Smooth muscle cell (in vitro differentiated cells): Measurements from ENCODE around the gene DDC. TPM values are rescaled to one million over a fixed set of nuclear protein-coding genes. Genes with fewer than 3 reads are reported as not detected.
A peak's percentile ranks its signal among the peaks of the same experiment; 100 is the strongest.

Experiments used
- DNase-seq: peaks from one replicate; lab custom pipeline; 2025; ENCODE audit not compliant: unreplicated experiment; lab: John Stamatoyannopoulos, UW
- H2AFZ ChIP-seq: fragments of 200-600 bp; sonication (generic); 2 replicates; pipeline ENCODE4 v1.6.0; 2016; ENCODE audit warnings: antibody characterized with exemption, low read depth, mild to moderate bottlenecking
- H3F3A ChIP-seq: fragments of 200-600 bp; sonication (generic); 2 replicates; pipeline ENCODE4 v1.6.0; 2017; ENCODE audit warnings: antibody characterized with exemption, low read depth
- H3K27ac ChIP-seq: fragments of 200-600 bp; sonication (generic); 2 replicates; pipeline ENCODE4 v1.5.1; 2016; ENCODE audit warnings: low read depth, mild to moderate bottlenecking
- H3K27me3 ChIP-seq: fragments of 200-600 bp; sonication (generic); 2 replicates; pipeline ENCODE4 v1.6.1; 2016; ENCODE audit warnings: low read depth, mild to moderate bottlenecking
- H3K36me3 ChIP-seq: fragments of 200-600 bp; sonication (generic); 2 replicates; pipeline ENCODE4 v1.5.1; 2016; ENCODE audit warnings: low read depth
- H3K4me1 ChIP-seq: fragments of 200-600 bp; sonication (generic); 2 replicates; pipeline ENCODE4 v1.5.1; 2016; ENCODE audit warnings: low read depth
- H3K4me2 ChIP-seq: fragments of 200-600 bp; sonication (generic); 2 replicates; pipeline ENCODE4 v1.6.0; 2016; ENCODE audit warnings: mild to moderate bottlenecking
- H3K4me3 ChIP-seq: fragments of 200-600 bp; sonication (generic); 2 replicates; pipeline ENCODE4 v1.5.1; 2016; ENCODE audit warnings: mild to moderate bottlenecking
- H3K79me2 ChIP-seq: fragments of 200-600 bp; sonication (generic); 2 replicates; pipeline ENCODE4 v1.6.0; 2016; ENCODE audit warnings: low read depth, mild to moderate bottlenecking
- H3K9ac ChIP-seq: fragments of 200-600 bp; sonication (generic); 2 replicates; pipeline ENCODE4 v1.6.0; 2016; ENCODE audit warnings: low read depth
- H3K9me3 ChIP-seq: fragments of 200-600 bp; sonication (generic); replicated peaks from 2 replicates; pipeline ENCODE4 v1.5.1; 2016; ENCODE audit warnings: low read depth
- H4K20me1 ChIP-seq: fragments of 200-600 bp; sonication (generic); 2 replicates; pipeline ENCODE4 v1.6.0; 2016; ENCODE audit warnings: low read depth
- WGBS: methylation state at CpG from one replicate; pipeline ENCODE4 v1.1.7; 2016; ENCODE audit warnings: low lambda C conversion rate; 5-methylcytosine and 5-hydroxymethylcytosine counted together
- polyA plus RNA-seq: library from polyadenylated mRNA; unstranded; fragments of >200 nt; fragmentation: Nextera tagmentation; extraction: Ambion mirVana; gene quantifications from 2 replicates; pipeline ENCODE4 v1.2.1, GENCODE V29; 2016
- total RNA-seq: library from RNA; depleted of rRNA; stranded (reverse); fragments of >200 nt; gene quantifications from 2 replicates; pipeline ENCODE4 v1.2.3, GENCODE V29; 2014
- TF ChIP-seq, protein P1 (sequence below): fragments of 200-600 bp; sonication (generic); IDR thresholded peaks from 2 replicates; pipeline ENCODE4 v1.5.1; 2017; ENCODE audit warnings: borderline replicate concordance, mild to moderate bottlenecking, antibody characterized with exemption; ENCODE audit not compliant: insufficient read depth, poor library complexity, severe bottlenecking

The DDC gene
- total and polyA plus RNA-seq, 2 experiments from 2014 or later = not detected

DNA sequence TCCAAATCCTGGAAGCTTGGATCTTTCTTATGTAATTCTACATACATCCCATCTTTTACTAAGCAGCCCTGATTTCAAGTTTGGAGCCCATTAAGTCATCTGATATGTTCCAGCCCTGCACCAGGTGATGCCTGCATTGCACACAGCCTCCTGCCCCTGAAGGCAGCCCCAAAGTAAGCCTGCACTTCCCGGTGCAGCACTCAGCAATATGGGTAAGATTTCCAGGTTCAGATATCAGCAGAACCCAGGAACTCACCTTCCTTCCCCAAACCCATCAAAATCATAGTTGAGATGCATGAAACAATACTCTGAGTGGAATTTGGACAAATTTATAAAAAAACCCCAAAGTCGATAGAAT, 333 bp upstream of the DDC start:
- Histone ChIP-seq H3F3A (no peaks in the 10 kb centered on the region), H3K27ac (no peak overlapping the region), H2AFZ (no peak overlapping the region), H3K4me1 (no peaks in the 10 kb centered on the region), H3K27me3 (peaks cover 22% of the 10 kb centered on the region), H4K20me1 (no peaks in the 10 kb centered on the region), H3K36me3 (no peaks in the 10 kb centered on the region), H3K79me2 (no peaks in the 10 kb centered on the region), H3K4me3 (peak overlapping the region; percentile 13), H3K4me2 (no peak overlapping the region), H3K9me3 (no peaks in the 10 kb centered on the region), H3K9ac (no peak overlapping the region)
- DNase-seq = no peak
- 79% methylated on average over 2 of the region's 2 CpGs for WGBS
- TF ChIP-seq, protein P1, sequence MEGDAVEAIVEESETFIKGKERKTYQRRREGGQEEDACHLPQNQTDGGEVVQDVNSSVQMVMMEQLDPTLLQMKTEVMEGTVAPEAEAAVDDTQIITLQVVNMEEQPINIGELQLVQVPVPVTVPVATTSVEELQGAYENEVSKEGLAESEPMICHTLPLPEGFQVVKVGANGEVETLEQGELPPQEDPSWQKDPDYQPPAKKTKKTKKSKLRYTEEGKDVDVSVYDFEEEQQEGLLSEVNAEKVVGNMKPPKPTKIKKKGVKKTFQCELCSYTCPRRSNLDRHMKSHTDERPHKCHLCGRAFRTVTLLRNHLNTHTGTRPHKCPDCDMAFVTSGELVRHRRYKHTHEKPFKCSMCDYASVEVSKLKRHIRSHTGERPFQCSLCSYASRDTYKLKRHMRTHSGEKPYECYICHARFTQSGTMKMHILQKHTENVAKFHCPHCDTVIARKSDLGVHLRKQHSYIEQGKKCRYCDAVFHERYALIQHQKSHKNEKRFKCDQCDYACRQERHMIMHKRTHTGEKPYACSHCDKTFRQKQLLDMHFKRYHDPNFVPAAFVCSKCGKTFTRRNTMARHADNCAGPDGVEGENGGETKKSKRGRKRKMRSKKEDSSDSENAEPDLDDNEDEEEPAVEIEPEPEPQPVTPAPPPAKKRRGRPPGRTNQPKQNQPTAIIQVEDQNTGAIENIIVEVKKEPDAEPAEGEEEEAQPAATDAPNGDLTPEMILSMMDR = no peak

DNA sequence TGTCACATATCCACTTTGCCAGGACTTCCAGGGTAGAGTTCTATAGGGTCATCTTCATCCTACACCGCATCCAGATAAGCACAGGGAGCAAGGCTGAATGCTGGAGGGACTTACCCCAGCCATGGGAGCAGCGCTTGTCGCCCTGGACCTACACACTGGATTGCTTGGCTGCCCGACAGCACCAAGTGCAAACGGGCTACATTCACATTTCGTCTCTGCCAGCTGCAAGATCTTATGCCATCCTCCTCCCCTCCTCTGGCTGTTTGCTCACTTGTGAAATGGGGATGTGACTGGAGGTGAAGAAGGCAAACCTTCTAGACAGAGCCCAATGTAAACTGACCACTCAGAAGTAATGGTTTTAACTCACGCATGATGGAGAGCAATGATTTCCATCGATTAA, 1.0 kb downstream of the DDC start:
- no peak overlapping the region for H2AFZ ChIP-seq
- peak overlapping the region; percentile 20 for H3K4me3 ChIP-seq
- no peaks in the 10 kb centered on the region for H3K79me2 ChIP-seq
- no peaks in the 10 kb centered on the region for H3K4me1 ChIP-seq
- no peak overlapping the region for H3K27ac ChIP-seq
- no peaks in the 10 kb centered on the region for H3K9me3 ChIP-seq
- no peaks in the 10 kb centered on the region for H3K36me3 ChIP-seq
- TF ChIP-seq, protein P1 = no peak
- no peaks in the 10 kb centered on the region for H3F3A ChIP-seq
- no peaks in the 10 kb centered on the region for H4K20me1 ChIP-seq
- no peak overlapping the region for H3K4me2 ChIP-seq
- no peak overlapping the region for H3K9ac ChIP-seq
- H3K27me3 ChIP-seq = peaks cover 22% of the 10 kb centered on the region
- DNase-seq = no peak
- whole genome bisulfite sequencing = 96% methylated on average over 8 of the region's 8 CpGs

DNA sequence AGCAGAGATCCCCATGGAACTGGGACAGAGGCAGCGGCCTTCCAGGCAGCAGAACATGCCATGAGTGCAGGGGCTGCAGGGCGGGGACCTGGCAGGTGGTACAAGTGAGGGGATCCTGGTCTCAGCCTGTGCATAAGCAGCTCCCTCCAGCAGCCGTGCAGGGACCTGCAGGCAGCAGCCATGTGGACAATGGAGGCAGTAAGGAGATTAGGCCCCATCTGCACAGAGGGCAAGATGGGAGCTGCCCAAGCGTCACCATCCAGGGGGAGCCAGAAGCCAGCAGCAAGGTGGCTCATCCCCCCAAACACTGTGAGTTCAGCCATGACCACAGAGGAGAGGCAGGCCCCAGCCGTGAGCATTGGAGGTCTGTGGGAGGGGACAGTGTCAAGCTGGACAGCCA, 3.1 kb downstream of the DDC start:
- no peak overlapping the region for H2AFZ ChIP-seq
- no peak overlapping the region for H3K4me2 ChIP-seq
- no peak overlapping the region for H3K4me3 ChIP-seq
- peaks cover under 1% of the 10 kb centered on the region for H3K4me1 ChIP-seq
- no peak overlapping the region for H3K9ac ChIP-seq
- H3F3A ChIP-seq = no peaks in the 10 kb centered on the region
- no peaks in the 10 kb centered on the region for H3K9me3 ChIP-seq
- no peak overlapping the region for H3K27ac ChIP-seq
- H3K36me3 ChIP-seq = no peaks in the 10 kb centered on the region
- H3K79me2 ChIP-seq = no peaks in the 10 kb centered on the region
- peaks cover 24% of the 10 kb centered on the region for H3K27me3 ChIP-seq
- DNase-seq = no peak
- no peaks in the 10 kb centered on the region for H4K20me1 ChIP-seq
- 93% methylated on average over 5 of the region's 5 CpGs for WGBS
- TF ChIP-seq, protein P1 = no peak

DNA sequence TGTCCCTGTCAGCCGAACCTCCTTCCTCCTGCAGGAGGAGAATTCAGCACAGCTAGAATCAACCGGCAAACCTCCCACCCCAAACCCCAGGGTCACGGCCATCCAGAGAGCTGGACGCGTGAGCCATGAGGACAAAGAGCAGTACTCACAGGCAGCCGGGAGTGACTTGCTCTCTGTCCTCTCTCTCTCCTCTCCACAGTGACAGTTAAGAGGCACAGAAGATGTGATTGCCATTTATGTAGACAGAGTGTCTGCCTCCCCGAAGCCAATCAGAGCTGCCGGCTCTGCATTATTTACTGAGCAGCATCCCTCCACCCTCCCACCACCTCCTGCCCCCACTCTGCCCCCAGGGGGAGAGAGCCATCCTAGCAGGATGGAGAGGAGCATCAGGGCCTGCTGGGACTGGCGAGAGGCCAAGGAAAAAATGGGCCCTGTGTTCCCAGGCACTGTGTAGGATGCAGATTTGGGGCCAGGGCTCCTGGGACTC, 4.3 kb downstream of the DDC start:
- no peak overlapping the region for H3K4me3 ChIP-seq
- H3K79me2 ChIP-seq = no peaks in the 10 kb centered on the region
- no peaks in the 10 kb centered on the region for H4K20me1 ChIP-seq
- H3K9me3 ChIP-seq = no peaks in the 10 kb centered on the region
- TF ChIP-seq, protein P1 = no peak
- H3K27ac ChIP-seq = no peak overlapping the region
- H3K4me2 ChIP-seq = no peak overlapping the region
- DNase-seq = no peak
- H2AFZ ChIP-seq = no peak overlapping the region
- H3F3A ChIP-seq = no peaks in the 10 kb centered on the region
- no peak overlapping the region for H3K9ac ChIP-seq
- peaks cover 6% of the 10 kb centered on the region for H3K4me1 ChIP-seq
- 64% methylated on average over 9 of the region's 9 CpGs for WGBS
- peaks cover 32% of the 10 kb centered on the region for H3K27me3 ChIP-seq
- no peaks in the 10 kb centered on the region for H3K36me3 ChIP-seq
